ENCODE results near the gene PSEN2. TPM values are rescaled to one million over a fixed set of nuclear protein-coding genes. Genes with fewer than 3 reads are reported as not detected.

The PSEN2 gene
- 10 to 100 TPM; 25.5 to 34.3 (median 30.2) TPM for total RNA-seq

GRCh38 chr1:226870401-226871279 lies at the start of gene PSEN2:
TSS of gene PSEN2 (plus strand) at chr1:226870616. CDS start at chr1:226881908, 11,292 bp downstream.
- ATAC-seq (ENCODE audit: low FRiP score) (peak; percentile 92), DNase-seq (ENCODE audit: low spot score) (peak; percentile 32)
- no peak for TF ChIP-seq CTCF (IDR thresholded peaks at IDR 0.05)

DNA sequence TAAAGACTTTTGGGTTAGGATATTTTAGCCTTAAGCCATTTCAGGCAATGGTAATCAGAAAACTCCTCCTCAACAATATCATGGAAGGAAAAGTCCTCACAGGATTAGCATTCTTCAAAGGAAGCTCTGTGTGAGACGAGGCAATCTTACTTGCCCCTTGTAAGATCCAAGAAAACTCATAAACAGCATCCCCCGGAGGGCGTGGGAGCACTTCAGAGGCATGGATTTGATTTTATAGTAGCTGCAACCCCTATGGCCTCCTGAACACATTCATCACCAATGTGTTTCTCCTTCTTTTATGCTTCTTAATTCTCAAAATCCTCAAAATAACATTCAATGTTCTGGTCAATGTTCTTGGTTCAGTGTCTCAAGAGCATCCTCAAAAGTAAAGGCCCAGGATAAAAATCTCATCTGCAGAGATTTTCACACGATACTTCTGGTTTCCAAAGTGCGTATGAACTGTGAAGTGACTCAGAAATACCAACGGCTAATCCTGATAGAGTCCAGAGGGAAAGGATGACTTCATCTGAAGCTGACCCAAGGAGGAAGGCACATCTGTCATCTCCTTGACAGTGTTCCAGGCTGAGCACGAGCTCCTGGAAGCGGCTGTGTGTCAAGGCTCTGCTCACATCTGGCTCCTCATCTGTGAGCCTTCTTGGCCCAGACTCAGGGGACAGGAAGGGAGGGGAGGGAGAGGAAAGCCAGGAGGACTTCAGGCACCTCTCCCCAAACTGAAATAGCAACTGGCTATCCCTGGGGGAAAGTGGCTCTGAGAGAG lies 49.3 kb upstream of the PSEN2 start:
- peak; percentile 99 for ATAC-seq (ENCODE audit: low FRiP score)
- no peak for TF ChIP-seq CTCF (IDR thresholded peaks at IDR 0.05)
- peak; percentile 48 for DNase-seq (ENCODE audit: low spot score)

DNA sequence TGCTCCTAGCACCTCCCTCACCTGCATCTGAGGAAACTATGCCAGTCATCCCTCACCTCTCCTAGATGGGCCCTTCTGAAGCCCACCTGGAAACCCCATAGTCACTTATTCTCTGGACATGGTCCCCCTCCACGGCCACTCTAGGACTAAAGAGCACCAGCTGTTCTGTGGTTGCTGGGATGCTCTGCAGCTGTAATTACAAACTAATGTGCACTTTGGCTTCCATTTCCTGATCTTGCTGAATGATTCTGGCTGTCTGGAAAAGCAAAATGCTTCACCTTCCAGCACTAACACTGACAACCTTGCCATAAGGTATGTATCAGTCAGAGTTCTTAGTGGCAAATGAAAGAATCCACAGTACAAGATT lies 48.7 kb upstream of the PSEN2 start:
- TF ChIP-seq CTCF (IDR thresholded peaks at IDR 0.05): no peak
- peak; percentile 10 for ATAC-seq (ENCODE audit: low FRiP score)

DNA sequence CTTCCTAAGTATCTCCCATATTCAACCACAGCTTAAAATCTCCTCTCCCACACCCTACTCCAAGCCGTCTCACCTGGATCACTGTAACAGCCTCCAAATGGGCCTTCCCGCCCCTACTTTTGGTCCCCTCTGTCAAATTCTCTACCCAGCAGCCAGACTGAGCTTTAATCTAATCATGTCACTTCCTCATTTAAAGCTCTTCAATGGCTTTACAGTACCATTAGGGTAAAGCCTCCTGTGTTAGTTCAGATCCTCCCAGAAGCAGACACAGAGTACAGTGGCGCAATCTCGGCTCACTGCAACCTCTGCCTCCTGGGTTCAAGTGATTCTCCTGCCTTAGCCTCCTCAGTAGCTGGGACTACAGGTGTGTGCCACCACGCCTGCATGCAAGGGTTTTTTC lies 46.8 kb upstream of the PSEN2 start:
- DNase-seq (ENCODE audit: low spot score): no peak
- TF ChIP-seq CTCF (IDR thresholded peaks at IDR 0.05): no peak
- no peak for ATAC-seq (ENCODE audit: low FRiP score)

More for the DNA sequence above, 48.7 kb upstream of the PSEN2 start:
- no peak for DNase-seq (ENCODE audit: low spot score)

DNA sequence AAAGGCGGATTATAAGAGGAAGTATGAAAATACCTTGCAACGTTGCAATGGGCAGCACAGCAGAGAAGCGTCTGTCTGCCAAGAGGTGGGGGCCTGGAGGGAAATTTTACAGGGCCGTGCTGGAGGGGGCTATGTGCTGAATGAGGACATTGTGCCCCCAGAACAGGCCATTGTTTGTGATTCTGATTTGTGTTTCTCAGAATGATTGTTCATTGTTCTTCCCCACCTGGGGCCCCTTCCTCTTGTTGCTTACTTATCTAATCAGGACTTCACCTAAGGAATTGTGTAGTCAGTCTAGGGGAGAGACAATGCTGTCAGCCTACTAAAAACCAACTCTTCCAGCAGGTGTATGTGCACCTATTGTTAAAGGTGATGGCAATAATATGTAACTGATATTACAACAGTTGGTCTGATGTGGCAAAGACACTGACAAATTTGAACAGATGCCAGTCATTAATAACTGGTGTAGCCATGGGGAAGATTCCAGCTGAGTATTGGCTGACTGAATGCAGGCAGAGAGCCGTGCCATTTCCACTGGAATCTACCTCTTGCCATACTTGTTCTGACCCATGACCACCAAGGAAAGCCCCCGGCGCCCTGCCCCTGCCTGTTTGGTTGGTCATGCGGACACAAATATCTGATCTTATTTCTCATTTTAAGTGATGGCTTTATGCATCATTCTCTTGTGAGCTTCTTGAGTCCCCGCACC lies 45.2 kb upstream of the PSEN2 start:
- ATAC-seq (ENCODE audit: low FRiP score) (no peak), DNase-seq (ENCODE audit: low spot score) (no peak)
- no peak for TF ChIP-seq CTCF (IDR thresholded peaks at IDR 0.05)

- TF ChIP-seq CTCF (IDR thresholded peaks at IDR 0.05): no peak
- DNase-seq (ENCODE audit: low spot score): no peak
- no peak for ATAC-seq (ENCODE audit: low FRiP score)
These were observed 44.7 kb upstream of the PSEN2 start for GRCh38 chr1:226825746-226826100.
